Left lung (tissue), 10 donors: ENCODE measurements around the gene UST. TPM values are rescaled to one million over a fixed set of nuclear protein-coding genes. Genes with fewer than 3 reads are reported as not detected.

Experiments used
- ATAC-seq: fragments of 200-7000 bp; cut with Tn5 transposase; one replicate; pipeline ENCODE4 v1.9.1; 2020; ENCODE audit warnings: moderate library complexity
- DNase-seq, 4 donors: peaks; one replicate each; pipeline ENCODE4 v3.0.0-alpha.2; 2013 to 2020
- H3K27ac ChIP-seq, 2 donors: fragments of 200-600 bp; sonication (generic) in 1 of 2; one replicate each; pipeline versions ENCODE4 v1.5.0 to v1.8.0; 2020 to 2021
- H3K27me3 ChIP-seq, 2 donors: fragments of 200-600 bp; sonication (generic) in 1 of 2; one replicate each; pipeline versions ENCODE4 v1.5.0 to v1.8.0; 2020 to 2021
- H3K36me3 ChIP-seq, 2 donors: fragments of 200-600 bp; sonication (generic) in 1 of 2; one replicate each; pipeline versions ENCODE4 v1.5.0 to v1.8.0; 2020 to 2021
- H3K4me1 ChIP-seq, 2 donors: fragments of 200-600 bp; one replicate each; pipeline ENCODE4 v1.8.0; 2021
- H3K4me3 ChIP-seq, 2 donors: fragments of 200-600 bp; sonication (generic) in 1 of 2; one replicate each; pipeline versions ENCODE4 v1.5.0 to v1.8.0; 2020 to 2021; ENCODE audit warnings: mild to moderate bottlenecking in 1 of 2
- H3K9me3 ChIP-seq, 2 donors: fragments of 200-600 bp; sonication (generic) in 1 of 2; one replicate each; pipeline versions ENCODE4 v1.5.0 to v1.8.0; 2020 to 2021
- intact Hi-C, 2 donors: fragments of 100-400 bp; cut with DNase I; formaldehyde crosslinking; loops; one replicate each; pipeline versions ENCODE4 v1.11.2 to v1.14.2; 2022
- polyA plus RNA-seq, 6 donors: library from polyadenylated mRNA; unstranded; fragments of 120-200 nt; gene quantifications; one replicate each; pipeline ENCODE4 v1.2.1, GENCODE V29; 2013; ENCODE audit not compliant: insufficient read length in 6 of 6
- total RNA-seq, 2 donors: library from RNA; stranded (reverse); fragmentation: NEBNext Ultra II Directional; extraction: Animal tissue kit (Norgen Biotek cat#: 25700); gene quantifications; one replicate each; pipeline ENCODE4 v1.2.1, GENCODE V29; 2021
- TF ChIP-seq, protein P1 (sequence below), 2 donors: fragments of 200-600 bp; sonication (generic) in 1 of 2; IDR thresholded peaks; one replicate each; pipeline versions ENCODE4 v1.5.0 to v1.8.0; 2021; ENCODE audit warnings: antibody characterized with exemption in 2 of 2
- donor health status: DM: no; HTN: yes; CAD: no.
- donor health status: DM: no; HTN: no; CAD: no.

Gene UST
- total and polyA plus RNA-seq, 8 donors: 7.4 to 17.0 (median 9.5) TPM

DNA sequence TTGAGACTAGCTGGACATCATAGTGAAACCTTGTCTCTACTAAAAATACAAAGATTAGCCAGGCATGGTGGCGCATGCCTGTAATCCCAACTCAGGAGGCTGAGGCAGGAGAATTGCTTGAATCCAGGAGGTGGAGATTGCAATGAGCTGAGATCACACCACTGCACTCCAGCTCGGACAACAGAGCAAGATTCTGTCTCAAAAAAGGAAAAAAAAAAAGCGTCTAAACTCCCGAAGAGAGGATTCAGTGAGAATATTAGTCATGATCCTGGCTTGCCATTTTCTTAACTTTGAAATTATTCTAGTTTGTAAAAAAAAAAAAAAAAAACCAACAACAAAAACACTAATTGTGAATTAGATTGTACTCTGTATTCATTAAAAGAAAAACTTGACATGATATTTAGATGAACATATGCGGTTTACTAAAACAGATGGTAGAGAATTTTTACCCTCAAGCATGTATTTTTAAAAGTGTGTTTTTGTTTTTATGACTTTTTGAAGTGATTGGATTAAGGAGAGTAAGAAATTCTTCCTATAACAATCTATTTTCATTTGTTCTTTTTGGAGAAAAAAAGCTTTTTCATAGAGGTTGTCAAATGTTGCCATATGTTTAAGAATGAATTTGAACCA is 80.7 kb downstream of the UST start:
- TF ChIP-seq, protein P1, sequence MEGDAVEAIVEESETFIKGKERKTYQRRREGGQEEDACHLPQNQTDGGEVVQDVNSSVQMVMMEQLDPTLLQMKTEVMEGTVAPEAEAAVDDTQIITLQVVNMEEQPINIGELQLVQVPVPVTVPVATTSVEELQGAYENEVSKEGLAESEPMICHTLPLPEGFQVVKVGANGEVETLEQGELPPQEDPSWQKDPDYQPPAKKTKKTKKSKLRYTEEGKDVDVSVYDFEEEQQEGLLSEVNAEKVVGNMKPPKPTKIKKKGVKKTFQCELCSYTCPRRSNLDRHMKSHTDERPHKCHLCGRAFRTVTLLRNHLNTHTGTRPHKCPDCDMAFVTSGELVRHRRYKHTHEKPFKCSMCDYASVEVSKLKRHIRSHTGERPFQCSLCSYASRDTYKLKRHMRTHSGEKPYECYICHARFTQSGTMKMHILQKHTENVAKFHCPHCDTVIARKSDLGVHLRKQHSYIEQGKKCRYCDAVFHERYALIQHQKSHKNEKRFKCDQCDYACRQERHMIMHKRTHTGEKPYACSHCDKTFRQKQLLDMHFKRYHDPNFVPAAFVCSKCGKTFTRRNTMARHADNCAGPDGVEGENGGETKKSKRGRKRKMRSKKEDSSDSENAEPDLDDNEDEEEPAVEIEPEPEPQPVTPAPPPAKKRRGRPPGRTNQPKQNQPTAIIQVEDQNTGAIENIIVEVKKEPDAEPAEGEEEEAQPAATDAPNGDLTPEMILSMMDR (IDR thresholded peaks at IDR 0.05): no peak
- intact Hi-C loops: no loop called here
- H3K4me3 ChIP-seq: no peak overlapping the region
- DNase-seq (no peak), ATAC-seq (no peak)
- no peak overlapping the region for H3K27ac ChIP-seq
- H3K36me3 ChIP-seq: no peaks in the 10 kb centered on the region
- H3K4me1 ChIP-seq: no peaks in the 10 kb centered on the region
- H3K27me3 ChIP-seq: no peaks in the 10 kb centered on the region
- H3K9me3 ChIP-seq: no peaks in the 10 kb centered on the region

GRCh38 chr6:148828047-148828446 is 81.2 kb downstream of the UST start:
- Histone ChIP-seq H3K4me3 (no peak overlapping the region), H3K9me3 (no peaks in the 10 kb centered on the region), H3K4me1 (no peaks in the 10 kb centered on the region), H3K27ac (no peak overlapping the region), H3K36me3 (no peaks in the 10 kb centered on the region), H3K27me3 (no peaks in the 10 kb centered on the region)
- TF ChIP-seq, protein P1 (IDR thresholded peaks at IDR 0.05): no peak
- intact Hi-C loops: no loop called here
- no peak for DNase-seq
- ATAC-seq: no peak

GRCh38 chr6:148829415-148830101 is 82.7 kb downstream of the UST start:
- intact Hi-C loops: no loop called here
- Histone ChIP-seq H3K36me3 (no peaks in the 10 kb centered on the region), H3K4me3 (no peak overlapping the region), H3K27me3 (no peaks in the 10 kb centered on the region), H3K9me3 (no peaks in the 10 kb centered on the region), H3K4me1 (no peaks in the 10 kb centered on the region), H3K27ac (no peak overlapping the region)
- TF ChIP-seq, protein P1 (IDR thresholded peaks at IDR 0.05): no peak
- ATAC-seq (no peak), DNase-seq (no peak)

DNA sequence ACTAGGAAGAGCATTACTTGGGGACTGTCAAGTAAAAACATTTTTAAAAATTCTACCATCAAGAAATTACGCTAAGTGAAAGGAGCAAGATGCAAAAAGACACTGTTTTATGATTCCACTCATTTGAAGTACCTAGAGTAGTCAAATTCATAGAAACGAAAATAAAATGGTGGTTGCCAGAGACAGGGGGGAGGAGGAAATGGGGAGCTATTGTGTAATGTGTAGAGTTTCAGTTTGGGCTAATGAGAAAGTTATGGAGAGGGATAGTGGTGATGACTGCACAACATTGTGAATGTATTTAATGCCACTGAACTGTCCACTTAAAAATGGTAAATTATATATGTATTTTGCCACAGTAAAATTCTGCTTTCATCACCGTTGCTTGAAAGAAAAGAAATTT is 83.8 kb downstream of the UST start:
- TF ChIP-seq, protein P1 (IDR thresholded peaks at IDR 0.05): no peak
- no peak overlapping the region for H3K4me3 ChIP-seq
- intact Hi-C loops: no loop called here
- DNase-seq (no peak), ATAC-seq (no peak)
- no peaks in the 10 kb centered on the region for H3K4me1 ChIP-seq
- no peaks in the 10 kb centered on the region for H3K27me3 ChIP-seq
- no peaks in the 10 kb centered on the region for H3K36me3 ChIP-seq
- no peaks in the 10 kb centered on the region for H3K9me3 ChIP-seq
- no peak overlapping the region for H3K27ac ChIP-seq

DNA sequence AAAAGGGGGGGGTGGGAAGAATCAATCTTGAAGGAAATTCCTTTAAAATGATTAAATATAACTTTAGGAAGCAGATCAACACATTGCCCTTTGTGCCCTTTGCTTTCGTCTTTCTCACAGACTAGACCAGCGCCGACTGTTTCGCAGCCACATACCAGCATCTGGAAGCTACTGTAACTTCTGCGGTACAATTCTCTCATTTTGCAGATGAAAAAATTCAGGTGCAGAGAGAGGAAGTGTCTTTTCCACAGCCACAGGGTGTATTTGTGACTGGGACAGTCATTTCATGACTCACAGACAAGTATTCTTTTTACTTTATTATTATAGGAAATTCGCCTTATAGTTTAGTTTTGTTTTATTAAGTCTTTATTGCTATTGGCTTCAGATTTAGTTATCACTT is 84.2 kb downstream of the UST start:
- no peak for ATAC-seq
- Histone ChIP-seq H3K9me3 (no peaks in the 10 kb centered on the region), H3K36me3 (no peaks in the 10 kb centered on the region), H3K4me1 (no peaks in the 10 kb centered on the region), H3K27ac (no peak overlapping the region), H3K4me3 (no peak overlapping the region), H3K27me3 (no peaks in the 10 kb centered on the region)
- DNase-seq: no peak
- TF ChIP-seq, protein P1 (IDR thresholded peaks at IDR 0.05): no peak
- intact Hi-C loops: no loop called here
